ENCODE data around the gene PADI2. TPM values are rescaled to one million over a fixed set of nuclear protein-coding genes. Genes with fewer than 3 reads are reported as not detected.

PADI2 gene
- total RNA-seq, 4 donors from 2014 or later: 15.4 to 27.2 (median 18.6) TPM

- Histone ChIP-seq H3K27me3 (peaks cover 35% of the 10 kb centered on the region), H3K36me3 (no peaks in the 10 kb centered on the region), H3K4me1 (no peaks in the 10 kb centered on the region), H3K27ac (no peak overlapping the region), H3K4me3 (no peak overlapping the region), H3K9me3 (no peaks in the 10 kb centered on the region)
- TF ChIP-seq, protein P1, sequence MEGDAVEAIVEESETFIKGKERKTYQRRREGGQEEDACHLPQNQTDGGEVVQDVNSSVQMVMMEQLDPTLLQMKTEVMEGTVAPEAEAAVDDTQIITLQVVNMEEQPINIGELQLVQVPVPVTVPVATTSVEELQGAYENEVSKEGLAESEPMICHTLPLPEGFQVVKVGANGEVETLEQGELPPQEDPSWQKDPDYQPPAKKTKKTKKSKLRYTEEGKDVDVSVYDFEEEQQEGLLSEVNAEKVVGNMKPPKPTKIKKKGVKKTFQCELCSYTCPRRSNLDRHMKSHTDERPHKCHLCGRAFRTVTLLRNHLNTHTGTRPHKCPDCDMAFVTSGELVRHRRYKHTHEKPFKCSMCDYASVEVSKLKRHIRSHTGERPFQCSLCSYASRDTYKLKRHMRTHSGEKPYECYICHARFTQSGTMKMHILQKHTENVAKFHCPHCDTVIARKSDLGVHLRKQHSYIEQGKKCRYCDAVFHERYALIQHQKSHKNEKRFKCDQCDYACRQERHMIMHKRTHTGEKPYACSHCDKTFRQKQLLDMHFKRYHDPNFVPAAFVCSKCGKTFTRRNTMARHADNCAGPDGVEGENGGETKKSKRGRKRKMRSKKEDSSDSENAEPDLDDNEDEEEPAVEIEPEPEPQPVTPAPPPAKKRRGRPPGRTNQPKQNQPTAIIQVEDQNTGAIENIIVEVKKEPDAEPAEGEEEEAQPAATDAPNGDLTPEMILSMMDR (IDR thresholded peaks at IDR 0.05): no peak
- TF ChIP-seq POLR2A (IDR thresholded peaks at IDR 0.05) (no peak), EP300 (IDR thresholded peaks at IDR 0.05) (no peak), POLR2AphosphoS5 (IDR thresholded peaks at IDR 0.05) (no peak)
- no peak for DNase-seq (ENCODE audit: low spot score in 2 of 2)
Measured at GRCh38 chr1:17139637-17140036, 20.4 kb upstream of the PADI2 start.

DNA sequence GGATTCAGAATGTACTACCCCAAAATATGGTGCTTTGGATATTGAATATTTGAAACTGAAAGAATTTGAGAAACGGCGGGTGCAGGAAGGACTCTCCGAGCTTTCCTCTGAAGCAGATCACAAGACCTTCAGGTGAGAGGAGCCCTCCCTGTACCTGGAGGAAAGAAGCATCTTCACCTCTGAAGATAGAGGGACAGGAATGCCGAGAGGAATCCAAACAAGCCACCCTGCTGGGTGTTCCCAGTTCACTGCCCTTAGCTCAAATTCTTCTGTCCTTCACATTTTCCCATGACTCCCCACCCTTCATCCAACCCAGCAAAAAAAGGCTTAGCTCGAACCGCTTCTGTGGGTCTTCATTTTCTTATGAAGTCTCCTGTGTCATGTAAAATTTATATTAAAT, 18.2 kb upstream of the PADI2 start:
- Histone ChIP-seq H3K9me3 (no peaks in the 10 kb centered on the region), H3K36me3 (no peaks in the 10 kb centered on the region), H3K4me1 (no peaks in the 10 kb centered on the region), H3K4me3 (no peak overlapping the region), H3K27ac (no peak overlapping the region), H3K27me3 (peaks cover 41% of the 10 kb centered on the region)
- TF ChIP-seq POLR2A (IDR thresholded peaks at IDR 0.05): no peak
- TF ChIP-seq POLR2AphosphoS5 (IDR thresholded peaks at IDR 0.05): no peak
- TF ChIP-seq, protein P1 (IDR thresholded peaks at IDR 0.05): no peak
- no peak for TF ChIP-seq EP300 (IDR thresholded peaks at IDR 0.05)
- no peak for DNase-seq (ENCODE audit: low spot score in 2 of 2)
- 60% methylated on average over 6 of the region's 6 CpGs for WGBS

GRCh38 chr1:17136936-17137335, 17.7 kb upstream of the PADI2 start:
- no peaks in the 10 kb centered on the region for H3K9me3 ChIP-seq
- no peaks in the 10 kb centered on the region for H3K36me3 ChIP-seq
- no peak for DNase-seq (ENCODE audit: low spot score in 2 of 2)
- H3K27me3 ChIP-seq: peaks cover 41% of the 10 kb centered on the region
- no peak overlapping the region for H3K27ac ChIP-seq
- TF ChIP-seq POLR2AphosphoS5 (IDR thresholded peaks at IDR 0.05): no peak
- TF ChIP-seq EP300 (IDR thresholded peaks at IDR 0.05): no peak
- no peak for TF ChIP-seq POLR2A (IDR thresholded peaks at IDR 0.05)
- no peaks in the 10 kb centered on the region for H3K4me1 ChIP-seq
- H3K4me3 ChIP-seq: no peak overlapping the region
- 81% methylated on average over 8 of the region's 8 CpGs for WGBS

DNA sequence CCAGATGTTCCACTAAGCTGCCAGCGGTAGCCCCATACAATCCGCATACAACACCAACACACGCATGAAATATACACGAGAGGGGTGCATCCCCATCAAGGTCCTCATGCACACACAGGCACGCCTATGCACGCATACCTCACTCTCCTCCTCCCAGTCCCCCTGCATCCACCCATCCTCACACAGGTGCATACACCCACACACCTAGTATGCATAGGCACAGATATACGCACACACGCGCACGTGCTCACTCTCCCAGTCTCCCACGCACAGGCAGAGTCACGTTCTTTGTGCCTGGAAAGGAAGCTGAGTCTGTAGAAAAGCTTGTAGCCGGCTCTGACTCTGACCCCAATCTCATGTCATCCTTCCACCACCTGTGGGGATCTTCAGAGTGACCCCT, 16.9 kb upstream of the PADI2 start:
- H3K27me3 ChIP-seq: peaks cover 41% of the 10 kb centered on the region
- H3K4me1 ChIP-seq: no peaks in the 10 kb centered on the region
- H3K27ac ChIP-seq: no peak overlapping the region
- DNase-seq (ENCODE audit: low spot score in 2 of 2): no peak
- WGBS: 86% methylated on average over 13 of the region's 13 CpGs
- H3K9me3 ChIP-seq: no peaks in the 10 kb centered on the region
- no peak overlapping the region for H3K4me3 ChIP-seq
- H3K36me3 ChIP-seq: no peaks in the 10 kb centered on the region
- TF ChIP-seq POLR2A (IDR thresholded peaks at IDR 0.05): no peak
- no peak for TF ChIP-seq POLR2AphosphoS5 (IDR thresholded peaks at IDR 0.05)

- Histone ChIP-seq H3K36me3 (no peaks in the 10 kb centered on the region), H3K9me3 (no peaks in the 10 kb centered on the region), H3K4me3 (no peak overlapping the region), H3K27me3 (peaks cover 41% of the 10 kb centered on the region), H3K27ac (no peak overlapping the region), H3K4me1 (no peaks in the 10 kb centered on the region)
- WGBS: 59% methylated on average over 5 of the region's 5 CpGs
- no peak for DNase-seq (ENCODE audit: low spot score in 2 of 2)
- no peak for TF ChIP-seq EP300 (IDR thresholded peaks at IDR 0.05)
- no peak for TF ChIP-seq POLR2AphosphoS5 (IDR thresholded peaks at IDR 0.05)
- TF ChIP-seq POLR2A (IDR thresholded peaks at IDR 0.05): no peak
- TF ChIP-seq, protein P1 (IDR thresholded peaks at IDR 0.05): no peak
Measured at GRCh38 chr1:17135530-17135929, 16.3 kb upstream of the PADI2 start.

- Histone ChIP-seq H3K27me3 (peaks cover 41% of the 10 kb centered on the region), H3K27ac (no peak overlapping the region), H3K4me3 (no peak overlapping the region), H3K36me3 (no peaks in the 10 kb centered on the region), H3K9me3 (no peaks in the 10 kb centered on the region), H3K4me1 (no peaks in the 10 kb centered on the region)
- WGBS: 92% methylated on average over 7 of the region's 7 CpGs
- DNase-seq (ENCODE audit: low spot score in 2 of 2): no peak
- no peak for TF ChIP-seq POLR2A (IDR thresholded peaks at IDR 0.05)
- TF ChIP-seq, protein P1 (IDR thresholded peaks at IDR 0.05): no peak
- no peak for TF ChIP-seq POLR2AphosphoS5 (IDR thresholded peaks at IDR 0.05)
- TF ChIP-seq EP300 (IDR thresholded peaks at IDR 0.05): no peak
Measured at GRCh38 chr1:17134724-17135123, 15.5 kb upstream of the PADI2 start.
